ENCODE results near the gene GOLGA6C. TPM values are rescaled to one million over a fixed set of nuclear protein-coding genes. Genes with fewer than 3 reads are reported as not detected.
"Not testable (repeated sequence)": the region's sequence is repeated elsewhere in the genome, so short reads cannot be mapped to it uniquely, and the experiment has no call there.

The GOLGA6C gene
- total and polyA plus RNA-seq, 10 donors, result not detected

GRCh38 chr15:75299311-75299688, 41.2 kb downstream of the GOLGA6C start:
- H3K27ac ChIP-seq; intact Hi-C loops (cut with DNase I; ENCODE audit: low total_unique reads); H3K9me3 ChIP-seq; H3K36me3 ChIP-seq; H3K4me1 ChIP-seq; H3K27me3 ChIP-seq (replicated peaks in 1 of 7); H3K4me3 ChIP-seq: not testable (repeated sequence)
- whole genome bisulfite sequencing, 5 donors, result 0 to 30% (median 19%) methylated on average over 2 to 6 of the region's 6 CpGs; no CpG with 5 or more reads in 1 of the 5 donors
- DNase-seq, result peak; percentile 87
- TF ChIP-seq CTCF (IDR thresholded peaks at IDR 0.05 in 8 of 11, conservative IDR thresholded peaks at IDR 0.05 in 3 of 11), result peak in 10 of 11 experiments; percentile 25 to 78 (median 62)

GRCh38 chr15:75300026-75300425, 41.9 kb downstream of the GOLGA6C start:
- H3K4me1 ChIP-seq; DNase-seq; intact Hi-C loops (cut with DNase I; ENCODE audit: low total_unique reads); H3K27ac ChIP-seq; H3K36me3 ChIP-seq; H3K4me3 ChIP-seq; H3K9me3 ChIP-seq: not testable (repeated sequence)
- peaks cover 0 to 10% (median 0%) of the 10 kb centered on the region in 7 donors for H3K27me3 ChIP-seq (replicated peaks in 1 of 7)
- 69 to 78% (median 77%) methylated on average over 4 to 6 of the region's 6 CpGs for WGBS, 5 donors

- Histone ChIP-seq H3K27me3 (replicated peaks in 1 of 7) (peaks cover 0 to 23% (median 0%) of the 10 kb centered on the region in 7 donors), H3K36me3 (no peaks in the 10 kb centered on the region), H3K27ac (no peak overlapping the region), H3K4me1 (no peaks in the 10 kb centered on the region), H3K9me3 (no peaks in the 10 kb centered on the region), H3K4me3 (no peak overlapping the region)
- intact Hi-C loops (cut with DNase I; ENCODE audit: low total_unique reads), result no loop called here
- 87 to 95% (median 88%) methylated on average over 5 to 9 of the region's 9 CpGs for WGBS, 5 donors
- DNase-seq, result no peak
- TF ChIP-seq POLR2A (IDR thresholded peaks at IDR 0.05) (no peak), POLR2AphosphoS5 (IDR thresholded peaks at IDR 0.05) (no peak), CTCF (IDR thresholded peaks at IDR 0.05 in 8 of 11, conservative IDR thresholded peaks at IDR 0.05 in 3 of 11) (no peak)
Measured at GRCh38 chr15:75302318-75302717, 44.2 kb downstream of the GOLGA6C start.

GRCh38 chr15:75302753-75303152, 44.6 kb downstream of the GOLGA6C start:
- H3K9me3 ChIP-seq; H3K27ac ChIP-seq; intact Hi-C loops (cut with DNase I; ENCODE audit: low total_unique reads); H3K4me3 ChIP-seq; DNase-seq; H3K4me1 ChIP-seq; H3K36me3 ChIP-seq: not testable (repeated sequence)
- peaks cover 0 to 28% (median 0%) of the 10 kb centered on the region in 7 donors for H3K27me3 ChIP-seq (replicated peaks in 1 of 7)
- WGBS, 5 donors, result 87 to 96% (median 89%) methylated on average over 4 of the region's 4 CpGs

- DNase-seq, result no peak
- Histone ChIP-seq H3K4me3 (no peak overlapping the region), H3K9me3 (no peaks in the 10 kb centered on the region), H3K27me3 (replicated peaks in 1 of 7) (peaks cover 0 to 35% (median 4%) of the 10 kb centered on the region in 7 donors), H3K27ac (no peak overlapping the region), H3K36me3 (no peaks in the 10 kb centered on the region), H3K4me1 (no peaks in the 10 kb centered on the region)
- intact Hi-C loops (cut with DNase I; ENCODE audit: low total_unique reads), result no loop called here
- TF ChIP-seq POLR2AphosphoS5 (IDR thresholded peaks at IDR 0.05) (no peak), POLR2A (IDR thresholded peaks at IDR 0.05) (no peak), CTCF (IDR thresholded peaks at IDR 0.05 in 8 of 11, conservative IDR thresholded peaks at IDR 0.05 in 3 of 11) (no peak)
- 58 to 84% (median 70%) methylated on average over 3 of the region's 3 CpGs for WGBS, 5 donors
Measured at GRCh38 chr15:75306188-75306587, 48.1 kb downstream of the GOLGA6C start.

Data from spleen (tissue), 11 donors.